B cell (primary cell): ENCODE results near the gene ATP6V0E1. TPM values are rescaled to one million over a fixed set of nuclear protein-coding genes. Genes with fewer than 3 reads are reported as not detected.
A peak's percentile ranks its signal among the peaks of the same experiment; 100 is the strongest.

Source experiments
- ATAC-seq: fragments of 200-7000 bp; cut with Tn5 transposase; one replicate; pipeline ENCODE4 v1.10.0; 2021; ENCODE audit warnings: low read depth, mild to moderate bottlenecking, moderate number of reproducible peaks, moderate library complexity
- CTCF ChIA-PET: fragments of 350-600 bp; sonication (Branson Sonifier 250); formaldehyde crosslinking; loops from one replicate; lab custom pipeline; 2021; ENCODE audit warnings: antibody characterized with exemption, inconsistent platforms; lab: Charles Lee
- POLR2A ChIA-PET: fragments of 350-600 bp; sonication (Branson Sonifier 250); formaldehyde crosslinking; loops from one replicate; lab custom pipeline; 2021; ENCODE audit warnings: antibody characterized with exemption; lab: Charles Lee
- DNase-seq: peaks from one replicate; pipeline ENCODE4 v3.0.0; 2013
- H2AFZ ChIP-seq: 2 replicates; pipeline ENCODE4 v1.6.1; 2012; ENCODE audit warnings: mild to moderate bottlenecking, low read depth, low read length; ENCODE audit not compliant: insufficient read depth, poor library complexity, severe bottlenecking
- H3K27ac ChIP-seq, 2 donors: 1 replicate in 1 of 2; 2 replicates in 1 of 2; pipeline ENCODE4 v1.5.1; 2012 to 2013; ENCODE audit warnings: low read length in 2 of 2, mild to moderate bottlenecking in 2 of 2, moderate library complexity in 1 of 2
- H3K27me3 ChIP-seq, 4 experiments: fragments of 200-600 bp in 1 of 4; sonication (generic) in 1 of 4; replicated peaks in 1 of 4; 1 replicate in 2 of 4; 2 replicates in 2 of 4; pipeline versions ENCODE4 v1.6.1 to v1.7.0; 2013 to 2016; ENCODE audit warnings: low read length in 3 of 4, mild to moderate bottlenecking in 2 of 4, mixed read lengths in 1 of 4, moderate library complexity in 1 of 4; ENCODE audit not compliant: insufficient read depth in 4 of 4, control insufficient read depth in 3 of 4; ENCODE audit errors: control extremely low read depth in 1 of 4
- H3K36me3 ChIP-seq, 2 experiments: replicated peaks in 1 of 2; 1 replicate in 1 of 2; 2 replicates in 1 of 2; pipeline versions ENCODE4 v1.6.1 to v1.7.1; 2013; ENCODE audit warnings: low read length in 1 of 2; ENCODE audit not compliant: insufficient read depth in 2 of 2, control insufficient read depth in 1 of 2; ENCODE audit errors: control extremely low read depth in 1 of 2, extremely low read depth in 1 of 2
- H3K4me1 ChIP-seq, 2 donors: fragments of 200-600 bp in 1 of 2; sonication (generic) in 1 of 2; 1 replicate in 1 of 2; 2 replicates in 1 of 2; pipeline versions ENCODE4 v1.5.1 to v1.6.1; 2013 to 2017; ENCODE audit warnings: low read length in 2 of 2; ENCODE audit not compliant: control insufficient read depth in 2 of 2, insufficient read depth in 2 of 2
- H3K4me2 ChIP-seq: replicated peaks from 2 replicates; pipeline ENCODE3; 2012; ENCODE audit warnings: mild to moderate bottlenecking, low read depth, low read length; ENCODE audit not compliant: poor library complexity, severe bottlenecking
- H3K4me3 ChIP-seq, 5 experiments: fragments of 200-600 bp in 1 of 5; sonication (generic) in 1 of 5; 1 replicate in 3 of 5; 2 replicates in 2 of 5; pipeline versions ENCODE4 v1.5.1 to v1.7.0; 2011 to 2016; ENCODE audit warnings: low read length in 4 of 5, mild to moderate bottlenecking in 4 of 5, low read depth in 2 of 5, control low read depth in 1 of 5, moderate library complexity in 1 of 5; ENCODE audit not compliant: insufficient read depth in 1 of 5; ENCODE audit errors: control extremely low read depth in 1 of 5, extremely low read depth in 1 of 5
- H3K79me2 ChIP-seq: fragments of 200-600 bp; sonication (generic); one replicate; pipeline ENCODE4 v1.6.0; 2016; ENCODE audit warnings: low read length; ENCODE audit not compliant: control insufficient read depth, insufficient read depth
- H3K9ac ChIP-seq: fragments of 200-600 bp; sonication (generic); 2 replicates; pipeline ENCODE4 v1.6.1; 2017; ENCODE audit warnings: mild to moderate bottlenecking, low read length, moderate library complexity
- H3K9me3 ChIP-seq, 3 donors: one replicate each; pipeline versions ENCODE4 v1.6.1 to v1.7.1; 2013; ENCODE audit warnings: low read length in 2 of 3; ENCODE audit not compliant: control insufficient read depth in 2 of 3, insufficient read depth in 1 of 3; ENCODE audit errors: control extremely low read depth in 1 of 3
- H4K20me1 ChIP-seq: 2 replicates; pipeline ENCODE4 v1.6.0; 2012; ENCODE audit warnings: mild to moderate bottlenecking, low read length; ENCODE audit not compliant: insufficient read depth, control insufficient read depth, poor library complexity, severe bottlenecking
- H3K27ac Mint-ChIP-seq: one replicate; pipeline ENCODE4 v1.8.0; 2021; ENCODE audit warnings: mixed read lengths
- H3K27me3 Mint-ChIP-seq: one replicate; pipeline ENCODE4 v1.8.0; 2021; ENCODE audit warnings: mixed read lengths
- H3K4me1 Mint-ChIP-seq: one replicate; pipeline ENCODE4 v1.8.0; 2021; ENCODE audit warnings: mixed read lengths
- H3K4me3 Mint-ChIP-seq: one replicate; pipeline ENCODE4 v1.8.0; 2021; ENCODE audit warnings: mixed read lengths
- H3K9me3 Mint-ChIP-seq: one replicate; pipeline ENCODE4 v1.8.0; 2022; ENCODE audit warnings: mixed read lengths; ENCODE audit not compliant: insufficient read depth
- CTCF ChIP-seq: fragments of 200-600 bp; IDR thresholded peaks from one replicate; pipeline ENCODE4 v1.8.0; 2022; ENCODE audit warnings: antibody characterized with exemption, mild to moderate bottlenecking
- EZH2 ChIP-seq: IDR thresholded peaks from 2 replicates; pipeline ENCODE4 v1.6.1; 2012; ENCODE audit warnings: borderline replicate concordance, low read depth, mild to moderate bottlenecking, moderate library complexity, low read length; ENCODE audit not compliant: insufficient read depth, poor library complexity, severe bottlenecking
- WGBS: methylation state at CpG from one replicate; pipeline ENCODE4 v1.1.5; 2013; ENCODE audit warnings: missing lambda C conversion rate; ENCODE audit not compliant: insufficient coverage; 5-methylcytosine and 5-hydroxymethylcytosine counted together
- intact Hi-C: fragments of 100-400 bp; cut with micrococcal nuclease; formaldehyde crosslinking; loops from one replicate; pipeline ENCODE4 v1.10.0; 2022
- polyA plus RNA-seq: library from polyadenylated mRNA; depleted of rRNA; stranded (reverse); fragments of >200 nt; gene quantifications from 2 replicates; pipeline ENCODE4 v1.2.3, GENCODE V29; 2012
- total RNA-seq, 2 donors: library from RNA; stranded (reverse); fragments of 120-200 nt in 1 of 2; gene quantifications; 1 replicate in 1 of 2; 2 replicates in 1 of 2; pipeline versions ENCODE4 v1.2.3 to v1.2.4, GENCODE V29; 2013 to 2022

The ATP6V0E1 gene
- total and polyA plus RNA-seq, 2 donors (not counting 1 experiment from before 2014, with no cell fraction given): 93.8 to 127 TPM

GRCh38 chr5:172988276-172988675, 4.7 kb downstream of the ATP6V0E1 start:
- DNase-seq (no peak), ATAC-seq (no peak)
- no CpG with 5 or more reads among the region's 3 CpGs for WGBS
- TF ChIP-seq EZH2: no peak
- no peak for TF ChIP-seq CTCF
- Histone ChIP-seq H3K27ac (peak overlapping the region in 1 of 2 donors; percentile 15), H2AFZ (no peak overlapping the region), H3K27me3 (no peaks in the 10 kb centered on the region), H3K36me3 (peaks cover 2 to 48% of the 10 kb centered on the region in 2 experiments), H3K4me1 (peaks cover 15 to 18% of the 10 kb centered on the region in 2 donors), H3K79me2 (peaks cover 98% of the 10 kb centered on the region), H3K4me2 (no peak overlapping the region), H4K20me1 (peaks cover 79% of the 10 kb centered on the region), H3K4me3 (no peak overlapping the region), H3K9ac (no peak overlapping the region), H3K9me3 (no peaks in the 10 kb centered on the region)
- intact Hi-C loops: no loop called here
- Mint-ChIP-seq H3K4me3 (no peak overlapping the region), H3K27ac (no peak overlapping the region), H3K27me3 (no peaks in the 10 kb centered on the region), H3K4me1 (peaks cover 54% of the 10 kb centered on the region), H3K9me3 (no peaks in the 10 kb centered on the region)
- ChIA-PET POLR2A (interaction anchor here (0.5 to 0.8 kb wide), 2 partner anchors 44 to 70 kb away, joined by 3 to 5 read pairs; no protein-coding TSS in a partner anchor), CTCF (no interaction called here)

DNA sequence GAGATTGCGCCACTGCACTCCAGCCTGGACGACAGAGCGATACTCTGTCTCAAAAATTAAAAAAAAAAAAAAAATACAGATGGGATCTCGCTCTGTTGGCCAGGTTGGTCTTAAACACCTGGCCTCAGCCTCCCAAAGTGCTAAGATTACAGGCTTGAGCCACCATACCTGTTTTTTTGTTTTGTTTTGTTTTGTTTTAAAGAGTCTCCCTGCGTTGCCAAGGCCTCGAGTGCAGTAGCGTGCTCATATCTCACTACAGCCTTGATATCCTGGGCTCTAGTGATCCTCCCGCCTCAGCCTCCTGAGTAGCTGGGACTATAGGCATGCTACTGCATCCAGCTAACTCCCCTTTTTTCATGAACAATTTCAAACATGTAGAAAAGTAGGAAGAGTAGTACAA, 7.2 kb downstream of the ATP6V0E1 start:
- Histone ChIP-seq H2AFZ (no peak overlapping the region), H3K79me2 (peaks cover 100% of the 10 kb centered on the region), H3K27ac (no peak overlapping the region), H3K9me3 (no peaks in the 10 kb centered on the region), H3K9ac (no peak overlapping the region), H3K27me3 (no peaks in the 10 kb centered on the region), H3K4me3 (no peak overlapping the region), H3K4me1 (peaks cover 3 to 6% of the 10 kb centered on the region in 2 donors), H3K36me3 (peaks cover 2 to 59% of the 10 kb centered on the region in 2 experiments), H4K20me1 (peaks cover 91% of the 10 kb centered on the region), H3K4me2 (no peak overlapping the region)
- no peak overlapping the region for H3K27ac Mint-ChIP-seq
- WGBS: no CpG with 5 or more reads among the region's 8 CpGs
- H3K4me1 Mint-ChIP-seq: peaks cover 44% of the 10 kb centered on the region
- CTCF ChIA-PET: no interaction called here
- H3K27me3 Mint-ChIP-seq: no peaks in the 10 kb centered on the region
- POLR2A ChIA-PET: interaction anchor here (0.7 kb wide), 1 partner anchor 276 kb away, joined by 3 read pairs; no protein-coding TSS in a partner anchor
- DNase-seq (no peak), ATAC-seq (no peak)
- intact Hi-C loops: no loop called here
- no peaks in the 10 kb centered on the region for H3K9me3 Mint-ChIP-seq
- no peak overlapping the region for H3K4me3 Mint-ChIP-seq
- no peak for TF ChIP-seq CTCF
- TF ChIP-seq EZH2: no peak
